ENCODE results near the gene IL10RA. TPM values are rescaled to one million over a fixed set of nuclear protein-coding genes. Genes with fewer than 3 reads are reported as not detected.

IL10RA gene
- total and polyA plus RNA-seq, 9 of the 15 experiments (the other 6 are each of a cell fraction or from before 2014, with no cell fraction given), result 0.17 to 17.3 (median 2.9) TPM

- TF ChIP-seq TSHZ1 (CRISPR knock-in tag; IDR thresholded peaks at IDR 0.05) (no peak), PCBP2 (IDR thresholded peaks at IDR 0.05; ENCODE audit: low read depth, low read length, poor library complexity, severe bottlenecking) (peak; percentile 49), NFIX (CRISPR knock-in tag; IDR thresholded peaks at IDR 0.05; ENCODE audit: low read depth) (no peak), ZFX (CRISPR knock-in tag; IDR thresholded peaks at IDR 0.05) (no peak), ZFPM2 (CRISPR knock-in tag; IDR thresholded peaks at IDR 0.05) (no peak), NELFE (IDR thresholded peaks at IDR 0.05; ENCODE audit: insufficient read depth, insufficient read length) (no peak), NCOA2 (IDR thresholded peaks at IDR 0.05; ENCODE audit: partially characterized antibody in 2 of 2) (peak in 1 of 2 experiments; percentile 9), TAL1 (IDR thresholded peaks at IDR 0.05) (no peak), ZNF583 (CRISPR knock-in tag; IDR thresholded peaks at IDR 0.05) (no peak), HDAC8 (tag; IDR thresholded peaks at IDR 0.05) (no peak), RBM34 (IDR thresholded peaks at IDR 0.05; ENCODE audit: borderline replicate concordance, insufficient read depth, low read length) (no peak), HNRNPUL1 (IDR thresholded peaks at IDR 0.05; ENCODE audit: low read length) (no peak), HBP1 (CRISPR knock-in tag; IDR thresholded peaks at IDR 0.05) (no peak), TRIM28 (IDR thresholded peaks at IDR 0.05) (no peak), CBX8 (IDR thresholded peaks at IDR 0.05; ENCODE audit: borderline replicate concordance, extremely low read depth, low read depth, low read length, poor library complexity, severe bottlenecking) (no peak), MLX (CRISPR knock-in tag; conservative IDR thresholded peaks at IDR 0.05) (no peak), COPS2 (conservative IDR thresholded peaks at IDR 0.05) (no peak), RAD21 (CRISPR knock-in tag; conservative IDR thresholded peaks at IDR 0.05 in 1 of 2, IDR thresholded peaks at IDR 0.05 in 1 of 2) (no peak), FOXK1 (CRISPR knock-in tag; IDR thresholded peaks at IDR 0.05; ENCODE audit: borderline replicate concordance) (no peak), ARHGAP35 (IDR thresholded peaks at IDR 0.05; ENCODE audit: partially characterized antibody) (peak; percentile 43), KDM1A (IDR thresholded peaks at IDR 0.05) (no peak), YY1 (IDR thresholded peaks at IDR 0.05; ENCODE audit: borderline replicate concordance in 1 of 3, control insufficient read depth in 1 of 3, extremely low read depth in 1 of 3, insufficient read depth in 3 of 3, insufficient read length in 1 of 3, insufficient replicate concordance in 2 of 3, low read depth in 1 of 3, low read length in 2 of 3) (no peak), ZC3H8 (IDR thresholded peaks at IDR 0.05) (no peak), ATF7 (IDR thresholded peaks at IDR 0.05) (no peak), CSDE1 (IDR thresholded peaks at IDR 0.05) (peak in 1 of 2 experiments; percentile 45; a peak in 1 of 4 replicates)
These were observed 42.4 kb downstream of the IL10RA start (continued) for GRCh38 chr11:118028626-118029025.
